ENCODE measurements around the gene KCNMA1.

DNA sequence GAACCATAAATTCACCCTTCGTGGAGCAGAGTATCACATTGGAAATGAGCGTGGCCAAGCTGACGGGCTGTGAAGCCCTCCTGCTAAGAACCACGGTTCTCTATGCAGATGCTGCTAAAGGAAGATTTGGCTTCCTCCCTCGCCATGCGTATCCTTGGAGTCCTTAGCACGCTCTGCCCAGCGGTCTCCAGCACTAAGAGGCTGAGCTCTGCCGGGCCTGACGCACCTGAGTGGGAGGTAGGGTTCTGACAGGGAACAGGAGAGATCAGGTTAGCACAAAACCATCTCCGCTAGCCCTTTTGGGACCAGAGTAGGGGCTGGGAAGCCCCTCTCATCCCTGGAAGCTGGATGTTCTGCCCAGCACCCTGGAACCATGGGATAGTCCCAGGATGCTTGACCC is 225.8 kb downstream of the KCNMA1 start:
- TF ChIP-seq, protein P1, sequence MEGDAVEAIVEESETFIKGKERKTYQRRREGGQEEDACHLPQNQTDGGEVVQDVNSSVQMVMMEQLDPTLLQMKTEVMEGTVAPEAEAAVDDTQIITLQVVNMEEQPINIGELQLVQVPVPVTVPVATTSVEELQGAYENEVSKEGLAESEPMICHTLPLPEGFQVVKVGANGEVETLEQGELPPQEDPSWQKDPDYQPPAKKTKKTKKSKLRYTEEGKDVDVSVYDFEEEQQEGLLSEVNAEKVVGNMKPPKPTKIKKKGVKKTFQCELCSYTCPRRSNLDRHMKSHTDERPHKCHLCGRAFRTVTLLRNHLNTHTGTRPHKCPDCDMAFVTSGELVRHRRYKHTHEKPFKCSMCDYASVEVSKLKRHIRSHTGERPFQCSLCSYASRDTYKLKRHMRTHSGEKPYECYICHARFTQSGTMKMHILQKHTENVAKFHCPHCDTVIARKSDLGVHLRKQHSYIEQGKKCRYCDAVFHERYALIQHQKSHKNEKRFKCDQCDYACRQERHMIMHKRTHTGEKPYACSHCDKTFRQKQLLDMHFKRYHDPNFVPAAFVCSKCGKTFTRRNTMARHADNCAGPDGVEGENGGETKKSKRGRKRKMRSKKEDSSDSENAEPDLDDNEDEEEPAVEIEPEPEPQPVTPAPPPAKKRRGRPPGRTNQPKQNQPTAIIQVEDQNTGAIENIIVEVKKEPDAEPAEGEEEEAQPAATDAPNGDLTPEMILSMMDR (IDR thresholded peaks at IDR 0.05), result no peak
- TF ChIP-seq POLR2AphosphoS5 (IDR thresholded peaks at IDR 0.05), result no peak
- TF ChIP-seq POLR2A (IDR thresholded peaks at IDR 0.05), result no peak
